Erythroblast (primary cell): ENCODE measurements around the gene MAST2.
"Not testable (repeated sequence)": the region's sequence is repeated elsewhere in the genome, so short reads cannot be mapped to it uniquely, and the experiment has no call there.

Experiments
- GATA1 ChIP-seq: IDR thresholded peaks from 2 replicates; pipeline ENCODE4 v1.6.1; 2011; ENCODE audit warnings: low read depth, mild to moderate bottlenecking, control low read depth, low read length, moderate library complexity
- POLR2A ChIP-seq: IDR thresholded peaks from 2 replicates; pipeline ENCODE4 v1.6.1; 2011; ENCODE audit warnings: mild to moderate bottlenecking, low read length

DNA sequence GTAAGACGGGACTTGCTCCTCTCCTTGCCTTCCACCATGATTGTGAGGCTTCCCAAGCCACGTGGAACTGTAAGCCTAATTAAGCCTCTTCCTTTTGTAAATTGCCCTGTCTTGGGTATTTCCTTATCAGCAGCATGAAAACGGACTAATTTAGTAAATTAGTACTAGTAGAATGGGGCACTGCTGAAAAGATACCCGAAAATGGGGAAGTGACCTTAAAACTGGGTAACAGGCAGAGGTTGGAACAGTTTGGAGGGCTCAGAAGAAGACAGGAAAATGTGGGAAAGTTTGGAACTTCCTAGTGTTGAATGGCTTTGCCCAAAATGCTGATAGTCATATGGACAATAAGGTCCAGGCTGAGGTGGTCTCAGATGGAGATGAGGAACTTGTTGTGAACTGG is 253.8 kb downstream of the MAST2 start:
- not testable (repeated sequence) for TF ChIP-seq POLR2A, GATA1
